Fibroblast of the conjunctiva (primary cell): ENCODE results near the gene PACSIN1.

Experiments
- DNase-seq: peaks from one replicate; pipeline ENCODE4 v3.0.0-alpha.2; 2010; ENCODE audit warnings: low read depth

PACSIN1 gene

DNA sequence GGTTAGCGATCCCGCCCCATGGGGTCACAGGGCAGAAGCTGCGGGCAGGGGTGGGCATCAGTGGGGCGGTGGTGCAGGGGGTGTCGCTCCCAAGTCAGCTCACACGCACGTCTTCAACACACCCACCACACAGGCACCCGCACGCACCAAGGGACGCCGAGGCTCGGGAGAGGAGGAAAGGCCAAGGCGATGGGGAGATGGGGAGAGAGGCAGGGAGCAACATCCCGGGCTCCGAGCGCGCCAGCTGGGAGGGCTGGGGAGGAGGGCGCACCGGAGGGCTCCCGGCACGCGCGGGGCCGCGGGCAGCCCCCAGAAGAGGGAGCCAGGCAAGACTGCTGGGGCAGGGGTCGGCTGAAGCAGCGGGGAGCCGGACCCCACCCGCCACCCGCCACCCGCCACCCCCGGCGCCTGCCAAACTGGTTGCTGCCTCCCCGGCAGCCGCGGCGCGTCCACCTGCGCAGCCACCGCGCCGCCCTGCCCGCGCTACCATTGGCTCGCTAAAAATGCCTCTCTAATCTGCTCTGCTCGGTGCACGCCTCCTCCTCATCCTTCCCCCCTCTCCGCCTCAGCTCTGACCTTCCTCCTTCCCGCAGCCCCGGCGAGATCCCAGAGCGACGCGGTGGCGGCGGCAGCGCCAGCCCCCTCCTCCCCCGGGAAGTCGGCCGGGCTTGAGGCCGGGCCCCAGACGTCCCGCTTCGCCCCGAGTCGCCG is at the start of gene PACSIN1:
PACSIN1 (plus strand) TSS at position 546 of the 711 bp plus-strand sequence. CDS start 60,230 bp downstream, outside the sequence.
- no peak for DNase-seq

- DNase-seq, result no peak
These were observed 49.0 kb upstream of the PACSIN1 start for GRCh38 chr6:34416877-34417371.

GRCh38 chr6:34418367-34418766 is 47.5 kb upstream of the PACSIN1 start:
- no peak for DNase-seq

DNA sequence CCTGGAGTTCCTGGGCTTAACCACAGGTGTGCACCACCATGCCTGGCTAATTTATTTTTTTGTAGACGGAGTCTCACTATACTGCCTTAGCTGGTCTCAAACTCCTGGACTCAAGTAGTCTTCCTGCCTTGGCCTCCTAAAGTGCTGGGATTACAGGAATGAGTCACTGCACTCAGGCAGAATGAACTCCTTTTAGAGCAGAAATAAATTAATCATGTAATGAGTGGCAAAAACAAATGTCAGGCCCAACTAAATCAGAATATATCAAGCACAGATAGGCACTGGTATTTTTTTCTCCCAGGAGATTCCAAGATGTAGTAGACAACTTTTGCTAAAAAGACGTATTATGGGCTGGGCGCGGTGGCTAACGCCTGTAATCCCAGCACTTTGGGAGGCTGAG is 42.6 kb upstream of the PACSIN1 start:
- no peak for DNase-seq

GRCh38 chr6:34424200-34425131 is 41.4 kb upstream of the PACSIN1 start:
- no peak for DNase-seq

- DNase-seq, result no peak
These were observed 40.8 kb upstream of the PACSIN1 start for GRCh38 chr6:34425132-34425497.

GRCh38 chr6:34425498-34426410 is 40.1 kb upstream of the PACSIN1 start, which contains the start of gene RPS10:
Gene RPS10, minus strand, starts transcription at chr6:34426069. Its CDS starts 848 bp downstream, at chr6:34425221.
- peak; percentile 85 for DNase-seq

DNA sequence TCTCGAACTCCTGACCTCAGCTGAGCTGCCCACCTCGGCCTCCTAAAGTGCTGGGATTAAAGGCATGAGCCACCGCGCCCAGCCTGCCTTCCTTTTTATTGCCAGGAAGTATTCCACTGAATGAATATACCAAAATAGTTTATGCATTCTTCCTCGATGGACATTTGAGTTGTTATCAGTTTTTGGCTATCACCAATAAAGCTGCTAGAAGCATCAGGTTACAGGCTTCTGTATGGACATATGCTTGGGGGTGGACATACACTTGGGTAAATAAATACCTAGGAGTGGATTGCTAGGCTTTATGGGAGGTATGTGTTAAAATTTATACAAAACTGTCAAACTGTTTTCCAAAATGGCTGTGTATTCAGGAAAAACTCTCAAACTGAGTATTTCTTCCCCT is 30.0 kb upstream of the PACSIN1 start:
- DNase-seq, result no peak

DNA sequence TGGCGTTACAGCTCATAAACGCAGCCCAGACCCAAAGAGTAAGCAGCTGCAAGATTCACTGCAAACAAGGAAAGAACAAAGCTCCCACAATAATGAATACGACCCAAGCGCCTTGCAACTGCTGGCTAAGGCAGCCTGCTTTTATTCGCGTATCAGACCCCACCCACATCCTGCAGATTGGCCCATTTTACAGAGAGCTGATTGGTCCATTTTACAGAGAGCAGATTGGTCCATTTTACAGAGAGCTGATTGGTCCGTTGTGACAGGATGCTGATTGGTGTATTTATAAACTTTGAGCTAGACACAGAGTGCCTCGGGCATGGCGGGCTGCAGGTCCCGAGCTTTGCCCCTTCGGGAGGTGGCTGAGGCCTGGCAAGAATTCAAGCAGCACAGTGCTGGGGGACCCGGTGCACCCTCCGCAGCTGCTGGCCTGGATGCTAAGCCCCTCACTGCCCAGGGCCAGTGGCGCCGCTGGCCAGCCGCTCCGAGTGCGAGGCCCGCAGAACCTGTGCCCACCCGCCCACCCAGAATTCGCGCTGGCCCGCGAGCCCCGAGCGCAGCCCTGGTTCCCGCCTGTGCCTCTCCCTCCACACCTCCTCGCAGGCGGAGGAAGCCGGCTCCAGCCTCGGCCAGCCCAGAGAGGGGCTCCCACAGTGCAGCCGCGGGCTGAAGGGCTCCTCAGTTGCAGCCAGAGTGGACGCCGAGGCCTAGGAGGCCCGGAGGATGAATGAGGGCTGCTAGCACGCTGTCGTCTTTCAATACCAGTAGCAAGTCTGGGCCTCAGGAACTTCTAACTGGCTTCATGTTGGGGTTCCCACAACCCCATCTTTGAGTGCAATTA is 28.9 kb upstream of the PACSIN1 start:
- no peak for DNase-seq

GRCh38 chr6:34437644-34437970 is 28.3 kb upstream of the PACSIN1 start:
- no peak for DNase-seq

DNA sequence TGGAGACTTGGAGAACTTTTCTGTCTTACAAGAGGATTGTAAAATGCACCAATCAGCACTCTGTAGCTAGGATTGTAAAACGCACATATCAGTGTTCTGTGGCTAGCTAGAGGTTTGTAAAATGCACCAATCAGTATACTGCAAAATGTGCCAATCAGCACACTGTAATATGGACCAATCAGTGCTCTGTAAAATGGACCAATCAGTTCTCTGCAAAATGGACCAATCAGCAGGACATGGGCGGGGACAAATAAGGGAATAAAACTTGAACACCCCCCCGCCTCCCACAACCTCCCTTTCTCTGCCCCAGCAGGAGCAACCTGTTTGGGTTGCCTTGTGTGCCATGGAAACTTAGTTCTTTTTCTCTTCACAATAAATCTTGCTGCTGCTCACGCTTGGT is 27.2 kb upstream of the PACSIN1 start:
- no peak for DNase-seq

- no peak for DNase-seq
These were observed 26.4 kb upstream of the PACSIN1 start for GRCh38 chr6:34439442-34439841.

DNA sequence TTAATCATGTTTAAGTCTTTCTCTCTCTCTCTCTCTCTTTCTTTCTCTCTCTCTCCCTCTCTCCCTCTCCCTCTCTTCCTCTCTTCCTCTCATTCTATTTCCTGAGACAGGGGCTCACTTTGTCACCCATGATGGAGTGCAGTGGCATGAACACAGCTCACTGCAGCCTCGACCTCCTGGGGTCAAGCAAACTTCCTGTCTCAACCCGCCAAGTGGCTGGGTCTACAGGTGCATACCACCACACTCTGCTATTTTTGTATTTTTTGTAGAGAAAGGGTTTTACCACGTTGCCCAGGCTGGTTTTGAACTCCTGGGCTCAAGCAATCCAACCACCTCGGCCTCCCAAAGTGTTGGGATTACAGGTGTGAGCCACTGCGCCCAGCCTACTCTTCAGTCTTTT is 24.4 kb upstream of the PACSIN1 start:
- DNase-seq, result no peak

- DNase-seq, result no peak
These were observed 20.5 kb upstream of the PACSIN1 start for GRCh38 chr6:34445313-34445860.

DNA sequence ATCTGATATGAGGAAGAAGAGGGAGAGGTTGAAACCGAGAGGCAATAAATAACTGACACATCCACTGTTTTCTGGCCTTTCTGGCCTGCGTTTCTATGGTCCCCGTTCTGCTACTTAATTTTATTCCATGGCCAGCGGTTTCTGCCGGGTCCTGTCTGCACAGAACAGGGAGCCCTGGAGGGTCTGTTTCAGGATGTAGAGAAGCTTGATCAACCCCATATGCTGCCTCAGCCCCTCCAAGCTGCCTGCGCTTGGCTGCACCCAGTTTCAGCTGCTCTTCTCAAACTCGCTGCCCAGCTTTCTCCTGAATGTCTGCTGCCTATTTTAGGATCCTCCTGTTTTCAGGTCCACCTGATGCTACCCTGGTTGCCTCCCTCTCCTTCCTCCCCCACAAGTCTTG is 18.5 kb upstream of the PACSIN1 start:
- DNase-seq, result no peak

- no peak for DNase-seq
These were observed 18.0 kb upstream of the PACSIN1 start for GRCh38 chr6:34447910-34448309.

DNA sequence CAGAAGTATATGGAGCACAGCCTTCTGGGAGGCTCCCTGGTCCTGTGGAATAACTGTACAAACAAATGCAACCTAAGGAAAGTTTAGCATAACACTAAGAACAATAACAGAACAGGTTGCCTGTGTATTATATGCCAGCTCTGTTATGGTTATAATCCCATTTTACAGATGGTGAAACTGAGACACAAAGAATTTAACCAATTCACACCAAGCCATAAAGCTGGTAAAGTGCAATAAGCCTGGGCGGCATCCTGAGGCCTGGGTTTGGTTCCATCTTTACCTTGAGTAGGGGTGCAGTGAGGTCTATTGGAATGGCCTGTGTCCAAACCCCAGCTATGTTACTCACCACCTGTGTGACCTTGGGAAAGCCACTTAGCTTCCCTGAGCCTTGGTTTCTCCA is 14.7 kb upstream of the PACSIN1 start:
- no peak for DNase-seq

- no peak for DNase-seq
These were observed 10.0 kb upstream of the PACSIN1 start for GRCh38 chr6:34455831-34456230.

DNA sequence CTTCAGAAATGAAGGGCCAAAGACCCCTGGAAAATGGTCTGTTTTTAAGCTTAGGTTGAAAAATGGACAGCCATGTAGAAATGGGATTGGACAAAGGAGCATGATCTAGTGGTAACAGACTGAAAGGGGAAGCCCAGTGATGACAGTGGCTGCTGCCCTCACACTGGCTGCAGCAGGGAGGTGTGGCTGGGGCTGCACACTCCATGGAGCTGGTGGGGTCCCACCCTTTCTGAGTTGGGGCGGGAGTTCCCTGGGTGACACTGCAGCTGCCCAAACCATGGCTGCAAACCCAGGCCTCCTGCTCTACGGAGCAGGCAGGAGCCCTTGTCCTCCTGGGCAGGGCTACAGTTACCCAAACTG is 8.5 kb upstream of the PACSIN1 start:
- no peak for DNase-seq

DNA sequence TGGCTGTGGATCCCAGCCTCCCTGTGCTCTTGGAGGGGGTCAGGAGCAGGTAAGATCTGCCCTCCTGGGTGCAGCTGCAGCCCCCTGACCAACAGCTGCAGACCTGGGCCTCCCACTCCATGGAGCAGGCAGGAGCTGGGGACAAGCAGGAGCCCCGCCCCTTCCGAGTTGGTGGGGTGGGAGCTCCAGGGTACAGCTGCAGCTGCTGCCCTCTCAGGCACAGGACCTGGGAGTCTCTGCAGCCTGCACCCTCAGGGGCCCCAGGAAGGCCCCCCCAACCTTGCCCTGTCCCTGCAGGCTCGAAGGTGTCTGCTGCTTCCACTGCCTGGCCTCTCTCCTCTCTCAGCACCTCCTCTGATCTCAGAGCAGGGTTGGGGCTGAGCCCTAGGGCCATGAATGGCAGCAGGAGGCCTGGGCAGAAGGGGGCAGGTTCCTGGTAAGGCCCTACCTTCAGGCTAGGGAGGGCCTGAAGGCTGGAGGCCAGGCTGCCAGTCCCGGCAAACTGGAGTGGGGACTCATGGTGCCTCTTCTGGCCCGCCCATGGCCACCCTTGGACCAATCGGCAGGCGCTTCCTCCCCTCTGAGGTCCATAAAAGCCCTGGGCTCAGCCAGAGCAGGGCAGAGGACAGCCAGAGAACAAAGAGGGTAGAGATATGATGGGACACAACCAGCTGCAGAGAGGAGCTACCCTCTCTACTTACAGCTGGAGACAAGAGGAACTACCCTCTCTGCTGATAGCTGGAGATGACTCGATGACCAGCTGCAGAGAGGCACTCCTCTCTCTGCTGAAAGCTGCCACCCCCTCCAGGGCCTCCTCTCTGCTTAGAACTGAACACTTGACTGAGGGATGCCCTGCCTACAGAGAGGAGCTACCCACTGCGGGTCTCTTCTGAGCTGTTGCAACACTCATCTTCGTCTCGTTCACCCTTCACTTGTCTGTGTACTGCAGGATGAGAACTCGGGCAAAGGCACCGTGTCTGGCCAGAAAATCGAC is 7.8 kb upstream of the PACSIN1 start:
- no peak for DNase-seq
